ENCODE measurements around the gene ATG16L1.

ATG16L1 gene

DNA sequence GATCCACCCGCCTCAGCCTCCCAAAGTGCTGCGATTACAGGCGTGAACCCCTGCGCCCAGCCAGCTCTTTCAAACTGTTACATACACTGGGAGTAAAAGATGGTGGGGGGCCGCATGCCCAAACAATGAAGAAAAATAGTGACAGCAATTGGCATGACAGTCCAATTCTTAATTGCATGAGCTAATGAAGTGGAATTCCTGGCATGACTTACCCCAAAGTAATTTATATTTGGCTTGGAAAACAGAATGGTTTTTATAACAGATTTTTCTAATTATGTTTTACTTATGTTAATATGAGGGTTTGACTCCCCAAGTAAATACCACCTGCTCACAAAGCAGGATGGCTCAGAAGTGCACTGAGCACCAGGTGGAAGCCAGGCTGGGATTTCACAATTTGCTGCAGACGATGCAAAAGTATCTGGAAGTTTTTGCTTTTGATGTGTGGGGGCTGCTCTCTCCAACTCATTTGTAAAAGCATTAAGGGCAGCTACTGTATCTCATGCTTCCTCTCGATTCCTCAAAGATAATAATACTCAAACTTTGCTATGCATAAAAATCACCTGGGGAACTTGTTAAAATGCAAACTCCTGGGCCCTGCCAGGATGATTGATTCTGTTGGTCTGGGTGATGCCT, 24.0 kb upstream of the ATG16L1 start:
- DNase-seq (ENCODE audit: low spot score) = no peak

DNA sequence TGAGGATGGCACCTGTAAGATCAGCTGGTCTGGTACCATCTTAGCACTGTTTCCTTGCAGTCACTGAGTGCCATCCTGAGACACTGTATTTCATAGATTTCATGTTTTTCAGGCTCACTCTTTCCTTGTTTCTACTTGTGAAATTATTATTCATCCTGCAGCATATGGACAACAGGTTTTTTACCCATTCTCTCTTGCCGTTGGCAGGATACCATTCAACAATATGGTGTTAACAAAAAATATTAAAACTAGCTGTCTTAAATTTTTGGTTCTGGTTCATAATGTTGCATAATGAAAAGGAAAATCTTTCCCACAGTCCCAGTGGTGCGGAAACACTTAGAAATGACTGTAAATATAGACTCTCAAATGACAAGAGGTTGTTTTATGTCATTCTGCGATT, 23.1 kb upstream of the ATG16L1 start:
- DNase-seq (ENCODE audit: low spot score) = no peak

DNA sequence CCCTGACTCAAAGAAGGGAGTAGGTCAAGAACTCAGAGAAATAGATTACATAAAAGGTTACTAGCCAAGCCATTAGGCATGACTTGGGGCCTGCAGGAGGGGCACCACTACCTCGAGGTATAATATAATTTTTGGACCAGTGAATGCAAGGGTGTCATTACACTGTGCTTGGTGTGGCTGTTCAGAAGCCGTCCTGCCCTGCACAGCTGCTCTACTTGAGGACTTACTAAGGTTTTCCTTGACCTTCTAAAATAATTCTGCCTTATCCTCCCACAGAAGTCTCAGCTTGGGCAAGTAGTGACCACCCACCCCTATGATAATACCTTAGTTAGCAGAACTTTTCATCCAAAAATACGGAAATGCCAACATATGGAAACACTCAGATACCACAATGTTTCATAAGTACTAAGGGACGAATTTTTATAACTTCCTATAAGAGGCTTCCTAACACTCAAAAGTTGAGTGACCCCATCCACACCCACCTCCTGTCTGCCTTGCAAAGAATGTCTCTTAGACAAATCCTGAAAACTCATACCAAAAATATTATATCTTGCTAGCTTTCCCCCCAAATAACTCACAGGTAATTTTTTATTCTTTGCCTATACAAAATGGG, 17.7 kb upstream of the ATG16L1 start:
- no peak for DNase-seq (ENCODE audit: low spot score)

DNA sequence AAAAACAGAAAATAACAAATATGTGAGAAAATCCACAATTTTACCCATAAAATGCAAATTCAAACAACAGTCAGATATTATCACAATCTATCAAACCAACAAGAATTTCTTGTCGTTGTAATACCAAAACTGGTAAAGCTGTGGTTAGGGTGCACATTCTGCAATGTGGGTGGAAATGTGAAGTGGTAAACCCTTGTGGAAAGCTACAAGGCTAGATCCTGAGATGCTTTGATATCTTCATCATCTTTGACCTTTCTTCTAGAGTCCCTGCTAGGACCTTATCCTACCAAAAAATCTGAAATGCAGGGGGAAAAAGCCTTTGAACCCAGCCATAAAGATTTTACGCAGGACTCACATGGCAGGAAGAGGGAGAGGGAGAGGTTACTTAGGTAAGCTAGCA, 17.2 kb upstream of the ATG16L1 start:
- no peak for DNase-seq (ENCODE audit: low spot score)

DNA sequence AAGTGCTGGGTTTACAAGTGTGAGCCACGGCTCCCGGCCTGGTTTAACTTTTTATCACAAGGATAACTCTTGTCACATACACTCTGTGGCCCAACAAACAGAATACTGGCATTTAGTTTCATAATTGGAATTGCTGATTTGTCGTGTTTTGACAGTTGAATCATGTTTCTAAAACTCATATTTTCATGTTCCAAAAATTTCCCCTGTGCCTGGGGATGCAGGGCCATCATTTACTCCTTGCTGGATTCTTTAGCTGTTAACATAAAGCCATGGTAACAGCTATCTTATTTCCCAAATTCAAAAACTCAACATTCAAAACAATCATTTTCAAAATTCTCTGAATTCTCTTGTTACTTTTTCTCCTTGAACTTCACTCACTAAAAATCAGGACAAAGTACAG, 16.5 kb upstream of the ATG16L1 start:
- DNase-seq (ENCODE audit: low spot score) = no peak

DNA sequence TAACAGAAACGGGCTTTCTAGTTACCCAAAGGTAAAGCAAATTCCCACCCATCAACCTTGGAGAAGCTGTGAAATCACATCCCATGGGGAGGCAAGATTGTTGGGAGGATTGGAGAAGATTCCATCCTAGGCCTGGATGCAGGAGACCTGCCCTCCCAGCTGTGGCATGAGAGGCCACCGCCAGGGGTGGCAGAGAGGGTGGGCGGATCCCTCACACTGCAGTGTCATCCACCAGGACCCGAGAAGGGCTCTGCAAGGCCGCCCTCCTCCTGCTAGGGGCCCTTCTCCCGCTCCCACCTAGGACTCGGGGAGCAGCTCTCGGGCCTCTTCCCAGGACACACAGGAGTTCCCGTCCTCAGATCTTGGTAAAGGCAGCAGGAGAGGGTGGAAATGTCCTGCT, 15.5 kb upstream of the ATG16L1 start:
- DNase-seq (ENCODE audit: low spot score) = no peak

DNA sequence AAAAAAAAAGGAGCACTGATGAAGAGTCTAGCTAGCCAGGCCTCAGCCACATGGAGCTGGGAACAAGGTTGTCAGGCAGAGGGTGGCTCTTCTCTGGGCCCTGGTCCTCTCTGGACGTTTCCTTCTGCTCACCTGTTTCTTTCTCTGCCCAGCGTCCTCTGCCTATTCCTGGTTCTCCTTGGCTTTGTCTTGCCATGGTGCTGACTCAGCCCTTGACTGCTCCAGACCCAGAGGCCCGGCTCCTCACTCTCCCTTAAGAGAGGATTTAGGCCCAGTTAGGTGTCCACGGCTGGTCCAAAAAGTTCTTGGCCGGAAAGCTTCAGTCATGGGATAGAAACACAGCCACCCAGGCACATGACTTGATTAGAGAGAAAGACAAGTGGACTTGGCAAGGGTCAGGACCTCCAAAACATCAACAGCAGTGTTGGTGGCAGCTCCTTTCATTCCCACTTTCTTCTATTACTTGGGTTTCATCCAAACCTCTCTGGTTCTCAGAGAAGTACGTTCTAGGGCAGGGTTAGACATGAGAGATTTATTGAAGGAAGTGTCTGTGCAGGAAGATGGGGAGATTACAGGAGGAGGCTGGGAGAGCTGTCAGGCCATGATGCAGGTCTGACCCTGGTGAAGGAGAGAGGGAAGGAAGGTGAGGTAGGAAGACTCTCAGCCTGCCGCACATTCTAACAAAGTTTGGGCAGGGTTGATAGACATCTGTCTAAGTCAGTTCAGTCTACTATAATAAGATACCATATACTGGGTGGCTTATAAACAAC, 14.5 kb upstream of the ATG16L1 start:
- DNase-seq (ENCODE audit: low spot score) = no peak

DNA sequence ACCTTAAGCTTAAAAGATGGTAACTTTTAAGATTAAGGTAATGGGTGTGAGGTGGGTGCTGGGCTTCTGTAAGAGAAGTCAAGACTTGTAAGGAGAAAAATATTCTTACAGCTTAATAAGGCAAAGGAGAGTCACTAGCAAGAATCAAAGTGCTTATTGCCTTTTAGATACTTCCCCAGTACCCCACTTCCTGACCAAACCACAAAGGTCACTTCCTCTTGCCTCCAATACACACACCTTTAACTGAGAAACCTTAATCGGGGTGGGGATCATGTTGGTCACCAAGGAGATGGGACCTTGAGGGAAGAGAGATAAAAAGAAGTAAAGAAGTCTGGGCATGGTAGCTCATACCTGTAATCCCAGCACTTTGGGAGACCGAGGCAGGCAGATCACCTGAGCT, 10.6 kb upstream of the ATG16L1 start:
- DNase-seq (ENCODE audit: low spot score) = no peak

DNA sequence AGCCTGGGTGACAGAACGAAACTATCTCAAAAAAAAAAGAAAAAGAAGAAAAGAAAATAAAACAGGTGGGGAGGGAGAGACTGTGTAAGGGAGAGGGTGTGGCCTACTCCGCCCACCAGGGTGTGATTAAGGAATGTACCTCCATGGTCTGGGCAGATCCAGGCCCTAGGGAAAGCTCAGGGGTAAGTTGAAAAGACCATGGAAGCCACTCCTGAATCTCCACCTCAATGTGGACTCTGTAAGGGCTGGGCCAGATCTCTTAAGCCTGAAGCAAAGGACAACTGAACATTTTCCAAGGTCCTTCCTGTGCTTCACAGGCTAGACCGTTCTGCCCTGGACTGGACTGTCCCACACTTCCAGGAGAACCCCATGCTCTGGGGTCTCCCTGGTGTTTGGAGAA, 9.7 kb upstream of the ATG16L1 start:
- no peak for DNase-seq (ENCODE audit: low spot score)

DNA sequence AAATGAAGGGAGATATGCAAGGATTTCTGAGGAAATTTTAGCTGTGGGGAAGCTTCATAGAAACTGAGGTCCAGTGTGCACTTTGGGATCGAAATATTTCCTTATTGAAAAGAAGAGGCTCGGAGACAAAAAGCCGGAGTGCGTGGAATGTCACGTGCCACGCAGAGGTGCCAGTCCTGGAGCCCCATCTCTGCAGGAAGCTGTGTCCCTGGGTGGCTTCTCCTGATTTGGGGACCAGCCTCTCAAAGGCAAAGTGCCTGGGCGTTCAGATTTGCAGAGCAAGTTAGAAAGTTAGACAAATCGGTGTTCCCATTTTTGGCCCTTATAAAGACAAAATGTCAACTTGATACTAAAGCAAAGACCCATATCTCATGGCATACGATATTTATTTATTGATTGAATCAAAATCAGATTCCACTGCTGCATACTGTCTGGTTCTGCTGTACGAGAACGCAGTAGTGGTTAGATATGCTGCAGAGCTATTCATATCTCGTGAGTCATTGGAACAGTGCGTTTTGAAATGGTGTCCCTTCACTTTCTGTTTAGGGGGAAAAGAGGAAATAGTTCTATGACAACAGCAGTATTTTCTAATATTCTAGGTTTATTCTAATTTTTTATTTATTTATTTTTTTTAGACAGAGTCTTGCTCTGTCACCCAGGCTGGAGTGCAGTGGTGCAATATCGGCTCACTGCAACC, 9.1 kb upstream of the ATG16L1 start:
- DNase-seq (ENCODE audit: low spot score) = no peak

DNA sequence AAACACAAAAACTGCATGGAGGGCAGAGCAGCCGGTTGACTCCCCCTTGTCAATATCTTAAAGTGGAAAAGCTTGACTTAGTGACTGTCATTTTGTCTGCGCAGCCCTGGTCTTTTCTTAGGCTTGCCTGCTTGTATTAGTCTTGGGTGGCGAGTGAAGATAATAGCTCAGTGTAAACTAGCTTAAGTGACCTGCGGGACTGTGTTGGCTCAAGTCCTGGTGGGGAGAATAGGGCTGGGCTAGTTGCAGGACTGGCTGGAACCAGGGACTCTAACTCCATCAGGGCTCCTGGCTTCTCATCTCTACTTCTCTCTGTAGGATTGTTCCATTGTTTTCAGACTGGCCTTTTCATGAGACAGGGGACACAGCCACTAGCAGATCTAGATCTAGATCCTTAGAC, 8.1 kb upstream of the ATG16L1 start:
- DNase-seq (ENCODE audit: low spot score) = no peak

DNA sequence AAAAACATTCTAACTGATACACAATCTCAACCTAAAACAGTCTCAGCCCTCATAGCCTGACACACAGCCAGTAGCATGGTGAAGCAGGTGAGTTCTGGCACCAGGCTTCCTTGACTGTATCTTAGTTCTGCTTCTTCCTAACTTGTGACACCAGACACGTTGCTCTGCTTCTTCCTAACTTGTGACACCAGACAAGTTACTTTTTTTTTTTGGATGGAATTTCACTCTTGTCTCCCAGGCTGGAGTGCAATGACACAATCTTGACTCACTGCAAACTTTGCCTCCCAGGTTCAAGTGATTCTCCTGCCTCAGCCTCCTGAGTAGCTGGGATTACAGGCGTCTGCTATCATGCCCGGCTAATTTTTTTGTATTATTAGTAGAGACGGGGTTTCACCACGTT, 6.7 kb upstream of the ATG16L1 start:
- DNase-seq (ENCODE audit: low spot score) = no peak

DNA sequence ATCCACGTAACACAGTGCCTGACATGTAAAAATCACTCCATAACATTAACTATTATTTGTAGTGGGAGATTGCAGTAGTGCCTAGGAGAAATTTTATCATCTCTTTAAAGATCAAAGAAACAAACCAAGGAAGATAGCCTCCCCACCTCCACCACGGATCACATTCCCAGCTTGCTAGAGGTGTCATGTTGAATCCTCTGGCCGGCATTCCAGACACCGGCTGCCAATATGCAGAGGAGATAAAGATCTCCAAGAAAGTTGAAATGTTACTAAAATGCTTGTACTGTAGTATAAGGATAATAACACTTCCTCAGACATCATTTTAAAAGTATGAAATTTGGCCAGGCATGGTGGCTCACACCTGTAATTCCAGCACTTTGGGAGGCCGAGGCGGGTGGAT, 6.1 kb upstream of the ATG16L1 start:
- no peak for DNase-seq (ENCODE audit: low spot score)

DNA sequence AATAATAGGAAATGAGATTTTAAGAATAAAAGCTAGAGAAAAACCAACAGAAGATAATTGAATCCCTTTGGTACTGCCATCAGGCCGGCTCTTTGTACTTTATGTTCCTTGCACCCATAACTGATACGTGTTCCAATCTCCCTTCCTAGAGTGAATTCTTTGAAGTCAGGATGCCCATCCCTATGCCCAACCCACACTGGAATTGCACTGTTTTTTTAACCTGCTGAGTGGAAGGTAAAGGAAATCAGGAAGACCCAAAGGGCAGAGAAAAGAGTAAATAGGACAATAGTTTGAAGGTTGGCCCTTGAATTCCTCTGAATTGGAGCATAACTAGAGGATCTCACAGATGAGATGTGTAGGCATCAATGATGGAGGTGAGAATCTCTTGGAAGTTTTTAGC, 4.4 kb upstream of the ATG16L1 start:
- no peak for DNase-seq (ENCODE audit: low spot score)

DNA sequence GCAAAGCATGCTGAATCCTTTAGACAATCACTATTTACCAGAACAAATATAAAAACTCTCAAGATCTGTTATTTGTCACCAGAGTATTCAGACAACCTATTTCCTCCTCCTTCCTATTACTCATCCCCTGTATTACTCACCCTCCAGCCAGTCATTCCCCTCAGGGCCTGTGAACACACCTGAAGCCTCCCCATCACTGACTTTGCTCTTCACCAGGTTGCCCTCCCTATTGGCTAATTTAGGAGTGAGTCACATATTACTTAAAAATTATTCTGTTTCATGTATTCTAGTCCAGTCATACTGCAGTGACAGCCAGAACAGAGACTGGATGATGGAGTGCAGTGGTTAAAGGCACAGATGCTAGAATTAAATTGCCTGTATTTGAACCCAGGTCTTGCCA, 3.7 kb upstream of the ATG16L1 start:
- DNase-seq (ENCODE audit: low spot score) = peak; percentile 47

DNA sequence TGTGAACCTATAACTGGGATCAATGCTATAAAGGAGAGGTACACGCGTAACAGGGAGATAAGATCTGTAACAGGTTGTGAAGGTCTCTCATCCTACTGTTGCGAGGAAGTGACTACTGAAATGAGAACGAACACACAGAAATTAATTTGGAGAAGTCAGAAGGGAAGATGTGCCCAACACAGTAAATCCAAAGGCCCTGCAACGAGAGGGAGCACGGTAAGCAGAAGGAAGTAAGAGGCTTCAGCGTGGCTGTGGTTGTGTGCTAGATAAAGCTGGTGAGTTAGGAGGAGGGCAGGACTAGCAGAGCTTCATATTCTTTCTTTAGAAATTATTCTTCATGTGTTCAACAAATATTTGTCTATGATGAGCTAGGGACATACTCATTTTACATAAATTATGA, 2.5 kb upstream of the ATG16L1 start:
- DNase-seq (ENCODE audit: low spot score) = no peak

DNA sequence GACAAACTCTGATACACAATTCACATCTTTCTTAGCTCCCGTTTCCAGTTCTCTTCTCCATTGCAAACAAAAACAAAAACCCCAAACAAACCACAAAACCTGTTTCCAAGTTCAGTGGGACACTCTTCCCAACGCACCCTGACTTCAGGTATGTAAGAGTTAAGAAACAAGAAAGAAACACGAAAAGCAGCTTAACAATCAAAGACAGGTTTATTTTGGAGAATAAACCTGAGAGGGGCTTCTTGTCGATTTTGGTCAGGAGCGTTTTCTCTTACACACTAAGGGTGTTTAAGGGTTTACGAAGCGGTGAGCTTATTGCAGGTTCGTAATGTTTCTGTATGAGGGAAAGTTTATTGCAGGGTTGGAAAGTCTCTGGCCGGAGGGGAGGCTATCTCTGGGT, 905 bp upstream of the ATG16L1 start:
- no peak for DNase-seq (ENCODE audit: low spot score)

DNA sequence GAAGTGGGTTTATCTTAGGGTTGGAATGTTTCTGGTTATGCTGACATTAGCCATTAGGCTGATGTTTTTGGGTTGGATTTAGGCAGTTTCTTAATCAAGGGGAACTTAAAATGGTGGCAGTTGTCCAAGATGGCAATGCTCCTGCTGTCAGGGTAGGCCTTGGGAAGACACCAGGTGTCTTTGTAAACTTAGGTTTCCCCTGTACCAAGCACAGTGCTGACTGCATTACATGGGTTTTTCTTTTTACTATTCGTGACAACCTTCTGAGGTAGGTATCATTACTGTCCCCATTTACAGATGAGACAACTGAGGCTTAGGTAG, 528 bp upstream of the ATG16L1 start:
- no peak for DNase-seq (ENCODE audit: low spot score)

DNA sequence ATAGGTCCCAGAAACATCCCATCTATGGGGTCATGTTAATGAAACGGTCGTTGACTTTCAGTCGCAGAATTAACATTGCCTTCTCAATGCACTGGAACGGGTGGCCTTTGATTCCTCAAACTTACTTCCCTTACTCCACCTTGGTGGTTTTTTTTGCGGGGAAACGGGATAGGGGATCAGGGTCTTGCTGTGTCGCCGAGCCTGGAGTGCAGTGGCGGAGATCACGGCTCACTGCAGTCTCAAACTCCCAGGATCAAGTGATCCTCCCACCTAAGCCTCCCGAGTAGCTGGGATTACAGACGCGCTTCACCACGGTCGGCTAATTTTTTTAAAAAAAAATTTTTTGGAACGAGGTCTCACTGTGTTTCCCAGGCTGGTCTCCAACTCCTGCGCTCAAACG, 754 bp downstream of the ATG16L1 start:
- no peak for DNase-seq (ENCODE audit: low spot score)

DNA sequence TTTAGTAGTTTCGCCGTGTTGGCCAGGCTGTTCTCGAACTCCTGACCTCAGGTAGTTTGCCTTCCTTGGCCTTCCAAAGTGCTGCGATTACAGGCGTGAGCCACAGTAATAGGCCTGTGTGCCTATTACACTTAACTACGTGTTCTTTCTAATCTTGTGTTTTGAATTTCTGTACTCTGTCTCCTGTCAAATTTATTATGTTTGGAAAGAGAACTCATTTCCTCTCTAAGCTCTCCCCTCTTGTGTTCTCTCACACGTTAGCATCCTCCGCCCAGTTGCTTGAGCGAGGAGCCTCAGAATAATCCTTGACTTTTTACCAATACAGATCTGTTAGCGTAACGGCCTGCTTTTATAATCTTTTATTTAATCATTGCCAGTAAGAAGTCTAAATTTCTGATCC, 3.7 kb downstream of the ATG16L1 start:
- no peak for DNase-seq (ENCODE audit: low spot score)

DNA sequence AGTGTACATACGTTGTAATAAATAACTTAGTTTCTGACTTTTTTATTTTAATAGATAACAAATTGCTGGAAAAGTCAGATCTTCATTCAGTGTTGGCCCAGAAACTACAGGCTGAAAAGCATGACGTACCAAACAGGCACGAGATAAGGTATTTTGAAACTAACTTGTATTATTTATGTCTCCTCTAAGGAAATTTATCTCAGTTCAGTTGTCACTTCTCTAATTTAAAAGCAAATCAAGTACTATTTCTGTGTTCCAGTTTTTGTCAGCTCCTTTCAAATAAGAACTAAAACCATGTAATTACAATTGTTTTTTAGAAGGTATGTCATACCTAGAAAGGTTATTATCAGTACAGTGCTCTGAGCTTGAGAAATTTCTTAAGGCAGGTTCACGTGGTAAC, 4.6 kb downstream of the ATG16L1 start:
- no peak for DNase-seq (ENCODE audit: low spot score)

DNA sequence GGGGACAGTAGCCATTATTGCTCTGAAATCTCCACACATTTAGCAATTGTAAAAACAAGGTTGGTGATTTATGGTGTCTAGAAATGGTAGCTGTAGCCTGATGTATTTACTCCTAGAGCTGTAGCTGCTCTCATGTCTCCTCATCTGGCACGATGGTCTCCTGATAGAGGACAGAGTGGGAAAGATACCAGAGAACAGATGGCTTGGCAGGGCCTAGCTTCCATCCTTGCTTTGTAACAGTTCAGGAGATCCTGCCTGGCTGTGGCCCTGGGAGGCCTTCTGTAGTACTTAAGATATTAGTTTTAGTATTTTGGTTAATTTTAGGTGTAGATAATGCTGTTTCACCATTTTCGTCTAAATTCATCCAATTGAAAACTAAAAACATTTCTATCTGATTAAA, 6.7 kb downstream of the ATG16L1 start:
- DNase-seq (ENCODE audit: low spot score) = no peak

DNA sequence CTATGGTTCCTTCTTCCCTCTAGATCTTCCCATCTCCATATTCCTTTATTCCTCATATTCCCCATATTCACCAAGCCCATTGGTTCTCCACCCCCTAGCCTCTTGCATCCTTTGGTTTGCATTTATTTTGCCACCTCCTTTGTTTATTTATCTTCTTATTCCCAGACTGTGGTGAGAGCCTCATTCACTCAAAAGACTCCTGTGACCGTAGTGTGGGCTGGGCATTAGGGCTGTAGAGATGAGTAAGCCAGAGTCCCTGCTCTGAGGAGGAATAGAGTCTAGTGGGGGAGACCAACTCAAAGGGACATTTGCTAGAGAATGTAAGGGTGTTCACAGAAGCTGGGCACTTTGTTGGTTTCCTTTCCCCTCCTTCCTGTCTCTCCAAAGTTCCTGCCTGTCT, 8.3 kb downstream of the ATG16L1 start:
- no peak for DNase-seq (ENCODE audit: low spot score)
